Erythroblast (primary cell): ENCODE data around the gene PLPP3.
"Not testable (repeated sequence)": the region's sequence is repeated elsewhere in the genome, so short reads cannot be mapped to it uniquely, and the experiment has no call there.

Experiments used
- DNase-seq, 2 experiments: peaks; one replicate each; lab custom pipeline; 2025; lab: John Stamatoyannopoulos, UW
- GATA1 ChIP-seq: IDR thresholded peaks from 2 replicates; pipeline ENCODE4 v1.6.1; 2011; ENCODE audit warnings: low read depth, mild to moderate bottlenecking, control low read depth, low read length, moderate library complexity
- POLR2A ChIP-seq: IDR thresholded peaks from 2 replicates; pipeline ENCODE4 v1.6.1; 2011; ENCODE audit warnings: mild to moderate bottlenecking, low read length

PLPP3 gene

GRCh38 chr1:56578963-56579875 is at the start of gene PLPP3:
Gene PLPP3 (minus strand): TSS chr1:56579563. CDS start chr1:56579016, 547 bp downstream.
- DNase-seq = peak; percentile 22 to 47
- TF ChIP-seq GATA1 (no peak), POLR2A (peak; percentile 12)

- TF ChIP-seq GATA1 (no peak), POLR2A (no peak)
- DNase-seq = no peak
Observed at GRCh38 chr1:56627636-56628039, 48.3 kb upstream of the PLPP3 start.

DNA sequence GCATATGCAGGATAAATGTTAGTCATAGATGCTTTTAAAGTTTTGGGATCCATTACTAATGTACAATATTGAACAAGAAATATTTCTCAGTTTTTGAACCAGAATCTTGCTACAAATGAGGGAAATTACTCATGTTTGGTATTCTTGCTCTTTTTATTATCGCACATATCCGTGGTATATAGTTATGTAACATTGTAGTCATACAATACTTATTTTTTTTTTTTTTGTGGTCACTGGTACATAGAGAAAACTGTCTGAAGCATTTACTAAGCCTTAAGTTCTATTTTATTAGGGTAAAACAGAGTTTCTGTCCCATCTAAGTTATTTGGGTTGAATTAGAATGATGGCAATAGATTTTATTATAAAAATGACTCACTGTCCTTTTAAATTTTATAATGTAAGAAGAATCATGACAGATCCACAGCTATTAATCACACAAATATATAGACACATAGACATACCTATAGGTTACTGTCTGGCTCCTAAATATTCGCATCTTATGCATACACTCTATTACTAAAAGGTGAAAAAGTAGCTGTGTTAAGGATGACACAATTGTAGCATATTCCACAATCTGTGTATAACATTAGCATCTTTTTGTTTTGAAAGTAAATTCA is 47.8 kb upstream of the PLPP3 start:
- no peak for DNase-seq
- TF ChIP-seq POLR2A = no peak
- TF ChIP-seq GATA1 = no peak

- DNase-seq = no peak
- TF ChIP-seq POLR2A (no peak), GATA1 (no peak)
Observed at GRCh38 chr1:56626546-56626945, 47.2 kb upstream of the PLPP3 start.

DNA sequence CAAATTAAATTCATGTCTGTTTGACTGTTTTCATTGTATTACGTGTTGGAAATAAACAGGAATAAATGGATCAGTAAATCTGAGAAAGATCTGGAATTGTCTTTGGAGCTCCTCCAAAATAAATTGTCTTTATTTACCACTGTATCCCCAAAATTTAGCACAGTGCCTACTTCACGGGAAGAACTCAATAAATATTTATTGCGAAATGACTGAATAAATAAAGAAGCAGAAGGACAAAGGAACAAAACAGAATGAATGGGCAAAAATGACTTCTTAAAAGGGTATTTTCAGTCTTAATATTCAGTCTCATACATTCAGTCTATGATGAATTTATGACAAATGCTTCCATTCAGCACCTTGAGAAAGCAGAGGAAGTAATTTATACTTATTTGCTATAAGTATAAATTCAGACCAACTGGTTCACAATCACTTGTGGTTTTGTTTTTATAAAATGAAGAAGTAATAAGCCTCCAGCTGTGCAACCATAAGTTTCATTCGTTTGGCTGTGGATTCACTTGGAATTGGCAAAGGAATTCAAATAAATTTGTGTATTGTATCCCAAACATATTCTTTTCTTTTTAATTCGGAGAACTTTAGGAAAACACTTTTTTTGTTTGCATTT is 46.6 kb upstream of the PLPP3 start:
- DNase-seq = no peak
- no peak for TF ChIP-seq POLR2A
- no peak for TF ChIP-seq GATA1

GRCh38 chr1:56617141-56617540 is 37.8 kb upstream of the PLPP3 start:
- DNase-seq = no peak

GRCh38 chr1:56610770-56611169 is 31.4 kb upstream of the PLPP3 start:
- DNase-seq = not testable (repeated sequence)

More at GRCh38 chr1:56617141-56617540, 37.8 kb upstream of the PLPP3 start:
- TF ChIP-seq POLR2A (no peak), GATA1 (no peak)

DNA sequence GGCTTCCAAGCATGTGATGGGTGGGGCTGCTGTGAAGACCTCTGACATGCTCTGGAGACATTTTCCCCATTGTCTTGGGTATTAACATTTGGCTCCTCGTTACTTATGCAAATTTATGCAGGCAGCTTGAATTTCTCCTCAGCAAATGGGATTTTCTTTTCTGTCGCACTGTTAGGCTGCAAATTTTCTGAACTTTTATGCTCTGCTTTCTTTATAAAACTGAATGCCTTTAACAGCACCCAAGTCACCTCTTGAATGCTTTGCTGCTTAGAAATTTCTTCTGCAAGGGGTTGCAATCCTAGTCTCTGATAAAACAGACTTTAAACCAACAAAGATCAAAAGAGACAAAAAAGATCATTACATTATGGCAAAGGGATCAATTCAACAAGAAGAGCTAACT is 30.7 kb upstream of the PLPP3 start:
- DNase-seq = not testable (repeated sequence)

- not testable (repeated sequence) for DNase-seq
Observed at GRCh38 chr1:56595397-56596191, 16.2 kb upstream of the PLPP3 start.

DNA sequence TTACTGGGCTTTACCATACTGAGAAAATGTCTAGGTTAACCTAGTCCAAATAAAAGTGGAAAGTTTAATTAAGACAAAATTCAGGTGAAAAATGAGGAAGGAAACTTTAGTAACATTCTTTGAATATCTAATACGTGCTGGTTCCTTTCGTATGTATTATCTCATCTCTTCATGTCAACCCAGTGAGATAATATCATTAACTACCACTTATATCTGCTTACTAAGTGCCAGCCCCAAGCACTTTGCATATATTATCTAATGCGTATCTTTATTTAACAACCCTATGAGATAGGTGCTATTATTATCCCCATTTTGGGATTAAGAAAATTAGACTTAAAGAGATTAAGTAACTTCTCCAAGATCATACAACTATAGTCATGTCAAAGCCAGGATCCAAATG is 12.5 kb upstream of the PLPP3 start:
- DNase-seq = no peak
- TF ChIP-seq POLR2A (no peak), GATA1 (no peak)

DNA sequence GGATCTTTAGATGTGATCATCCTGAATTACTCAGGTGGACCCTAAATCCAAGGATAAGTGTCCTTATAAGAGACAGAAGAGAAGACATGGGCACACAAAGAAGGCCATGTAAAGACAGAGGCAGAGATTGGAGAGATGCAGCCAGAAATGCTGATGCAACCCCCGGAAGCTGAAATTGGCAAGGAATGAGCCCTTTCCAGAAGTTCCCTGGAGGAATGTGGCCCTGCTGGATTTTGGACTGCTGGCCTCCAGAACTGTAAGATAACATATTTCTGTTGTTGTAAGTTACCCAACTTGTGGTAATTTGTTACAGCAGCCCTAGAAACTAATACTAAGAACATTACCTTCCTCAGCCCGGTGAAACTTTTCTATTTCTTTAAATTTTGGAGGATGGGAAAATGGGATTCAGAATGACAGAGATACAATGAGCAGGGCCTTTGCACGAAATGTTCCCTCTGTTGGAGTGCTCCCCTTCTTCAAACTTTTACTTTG is 11.2 kb upstream of the PLPP3 start:
- no peak for TF ChIP-seq GATA1
- TF ChIP-seq POLR2A = no peak
- no peak for DNase-seq

DNA sequence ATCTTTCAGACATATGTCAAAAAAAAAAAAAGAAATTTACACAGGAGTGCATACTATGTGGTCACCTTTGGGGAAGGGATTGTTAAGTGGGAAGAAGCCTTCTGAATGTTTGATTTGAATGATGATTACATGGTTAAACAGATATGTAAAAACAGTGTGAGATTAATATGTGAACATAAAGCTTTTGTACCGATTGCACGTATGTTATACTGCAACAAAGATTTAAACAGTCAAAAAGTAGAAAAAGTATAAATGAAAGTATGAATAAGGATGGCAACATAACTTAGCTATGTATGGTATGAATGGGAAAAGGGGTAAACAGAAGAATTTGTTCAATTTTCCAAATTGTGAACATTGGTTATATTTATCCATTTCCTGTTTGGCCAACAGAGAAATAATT is 10.0 kb upstream of the PLPP3 start:
- no peak for DNase-seq
- TF ChIP-seq GATA1 = no peak
- TF ChIP-seq POLR2A = no peak

DNA sequence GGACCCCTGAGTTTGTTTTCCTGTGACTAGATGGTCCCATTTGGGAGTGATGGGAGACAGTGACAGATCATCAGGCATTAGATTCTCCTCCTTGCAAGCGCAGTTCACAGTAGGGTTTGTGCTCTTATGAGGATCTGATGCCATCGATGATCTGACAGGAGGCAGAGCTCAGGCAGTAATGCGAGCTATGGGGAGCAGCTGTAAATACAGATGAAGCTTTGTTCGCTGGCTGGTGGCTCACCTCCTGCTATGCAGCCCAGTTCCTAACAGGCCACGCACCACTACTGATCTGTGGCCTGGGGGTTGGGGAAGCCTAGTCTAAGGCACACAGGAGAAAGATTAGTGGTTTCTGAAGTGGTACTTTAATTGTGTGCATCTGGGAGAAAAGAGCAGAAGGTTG is 7.1 kb upstream of the PLPP3 start:
- TF ChIP-seq POLR2A (no peak), GATA1 (no peak)
- DNase-seq = no peak

GRCh38 chr1:56585985-56586384 is 6.6 kb upstream of the PLPP3 start:
- no peak for DNase-seq
- TF ChIP-seq POLR2A (no peak), GATA1 (no peak)
